Measurements from ENCODE around the gene PGK2.

DNA sequence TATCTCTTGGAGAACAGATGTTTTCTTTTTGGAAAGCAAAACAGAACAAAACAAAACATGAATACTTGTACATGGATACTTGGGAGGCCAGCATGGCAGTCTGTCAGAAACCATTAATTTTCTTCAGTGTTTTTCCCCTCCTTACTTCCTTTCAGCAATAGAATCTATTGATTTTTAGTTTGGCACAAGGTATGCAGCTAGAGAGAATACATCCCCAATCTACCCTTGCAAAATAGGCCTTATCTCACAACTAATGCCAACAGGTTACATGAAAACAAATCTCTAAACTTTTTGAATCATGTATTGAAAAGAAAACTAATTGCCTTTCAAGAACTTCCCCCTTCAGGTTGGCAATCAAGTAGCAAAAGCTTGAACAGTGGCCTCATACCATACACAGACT is 2.8 kb downstream of the PGK2 start:
- no peak for TF ChIP-seq POLR2A (IDR thresholded peaks at IDR 0.05)
- TF ChIP-seq, protein P1, sequence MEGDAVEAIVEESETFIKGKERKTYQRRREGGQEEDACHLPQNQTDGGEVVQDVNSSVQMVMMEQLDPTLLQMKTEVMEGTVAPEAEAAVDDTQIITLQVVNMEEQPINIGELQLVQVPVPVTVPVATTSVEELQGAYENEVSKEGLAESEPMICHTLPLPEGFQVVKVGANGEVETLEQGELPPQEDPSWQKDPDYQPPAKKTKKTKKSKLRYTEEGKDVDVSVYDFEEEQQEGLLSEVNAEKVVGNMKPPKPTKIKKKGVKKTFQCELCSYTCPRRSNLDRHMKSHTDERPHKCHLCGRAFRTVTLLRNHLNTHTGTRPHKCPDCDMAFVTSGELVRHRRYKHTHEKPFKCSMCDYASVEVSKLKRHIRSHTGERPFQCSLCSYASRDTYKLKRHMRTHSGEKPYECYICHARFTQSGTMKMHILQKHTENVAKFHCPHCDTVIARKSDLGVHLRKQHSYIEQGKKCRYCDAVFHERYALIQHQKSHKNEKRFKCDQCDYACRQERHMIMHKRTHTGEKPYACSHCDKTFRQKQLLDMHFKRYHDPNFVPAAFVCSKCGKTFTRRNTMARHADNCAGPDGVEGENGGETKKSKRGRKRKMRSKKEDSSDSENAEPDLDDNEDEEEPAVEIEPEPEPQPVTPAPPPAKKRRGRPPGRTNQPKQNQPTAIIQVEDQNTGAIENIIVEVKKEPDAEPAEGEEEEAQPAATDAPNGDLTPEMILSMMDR (IDR thresholded peaks at IDR 0.05): no peak
- no peak for TF ChIP-seq EP300 (IDR thresholded peaks at IDR 0.05)
